OCI-LY7 (cell line): ENCODE results near the gene WNT6. TPM values are rescaled to one million over a fixed set of nuclear protein-coding genes. Genes with fewer than 3 reads are reported as not detected.

Source experiments
- BruUV-seq: library from RNA; stranded (reverse); fragments of 400-500 nt; replicated peaks from 2 replicates; lab custom pipeline; 2021; lab: Mats Ljungman, UMichigan
- CTCF ChIA-PET: fragments of 300-600 bp; sonication (Branson Sonifier 250); formaldehyde crosslinking; loops from one replicate; lab custom pipeline; 2022; ENCODE audit warnings: antibody characterized with exemption; ENCODE audit not compliant: unreplicated experiment; lab: Charles Lee
- POLR2A ChIA-PET: fragments of 300-600 bp; sonication (Branson Sonifier 250); formaldehyde crosslinking; loops from one replicate; lab custom pipeline; 2022; ENCODE audit warnings: antibody characterized with exemption; lab: Charles Lee
- DNase-seq: peaks from one replicate; pipeline ENCODE4 v3.0.0-alpha.2; 2015; ENCODE audit warnings: low spot score
- H2AFZ ChIP-seq: fragments of 200-600 bp; sonication (generic), shearing (Covaris generic); 2 replicates; pipeline ENCODE4 v1.6.1; 2014; ENCODE audit warnings: mild to moderate bottlenecking, antibody characterized with exemption, low read length, moderate library complexity
- H3K27ac ChIP-seq: fragments of 200-600 bp; sonication (generic); 2 replicates; pipeline ENCODE4 v1.5.1; 2014; ENCODE audit warnings: mixed run types, low read depth, mild to moderate bottlenecking, moderate library complexity, low read length, inconsistent platforms; ENCODE audit not compliant: poor library complexity, severe bottlenecking
- H3K36me3 ChIP-seq: fragments of 200-600 bp; sonication (generic); 2 replicates; pipeline ENCODE4 v1.6.1; 2014; ENCODE audit warnings: mild to moderate bottlenecking, antibody characterized with exemption, low read length, moderate library complexity, mixed read lengths; ENCODE audit not compliant: insufficient read depth
- H3K4me1 ChIP-seq: fragments of 200-600 bp; sonication (generic); 2 replicates; pipeline ENCODE4 v1.5.1; 2014; ENCODE audit warnings: mild to moderate bottlenecking, low read length; ENCODE audit not compliant: insufficient read depth, poor library complexity, severe bottlenecking
- H3K4me2 ChIP-seq: fragments of 200-600 bp; sonication (generic); 2 replicates; pipeline ENCODE4 v1.6.1; 2014; ENCODE audit warnings: mild to moderate bottlenecking, low read length
- H3K4me3 ChIP-seq: fragments of 200-600 bp; sonication (generic); 2 replicates; pipeline ENCODE4 v1.5.1; 2014; ENCODE audit warnings: mild to moderate bottlenecking, low read depth, low read length; ENCODE audit not compliant: poor library complexity, severe bottlenecking
- H3K79me2 ChIP-seq: fragments of 200-600 bp; sonication (generic); 2 replicates; pipeline ENCODE4 v1.6.1; 2016; ENCODE audit warnings: low read depth, mild to moderate bottlenecking, low read length, moderate library complexity, mixed read lengths; ENCODE audit not compliant: insufficient read depth
- H3K9me2 ChIP-seq: fragments of 200-600 bp; sonication (generic); 2 replicates; pipeline ENCODE4 v1.6.1; 2016; ENCODE audit warnings: mild to moderate bottlenecking, low read length, mixed read lengths; ENCODE audit not compliant: insufficient read depth
- H3K9me3 ChIP-seq: fragments of 200-600 bp; sonication (generic); 2 replicates; pipeline ENCODE4 v1.6.1; 2014; ENCODE audit warnings: mild to moderate bottlenecking, mixed run types, low read length, mixed read lengths
- H4K20me1 ChIP-seq: fragments of 200-600 bp; sonication (generic); 2 replicates; pipeline ENCODE4 v1.6.1; 2014; ENCODE audit warnings: mild to moderate bottlenecking, antibody characterized with exemption, low read length, moderate library complexity, mixed read lengths; ENCODE audit not compliant: insufficient read depth
- EZH2phosphoT487 ChIP-seq: fragments of 200-600 bp; sonication (generic); IDR thresholded peaks from 2 replicates; pipeline ENCODE4 v1.6.1; 2018; ENCODE audit warnings: low read depth, borderline replicate concordance, mild to moderate bottlenecking, mixed run types, antibody characterized with exemption, low read length, moderate library complexity, mixed read lengths
- intact Hi-C: fragments of 100-400 bp; cut with micrococcal nuclease; formaldehyde crosslinking; loops from one replicate; pipeline ENCODE4 v1.10.0; 2022; ENCODE audit not compliant: unreplicated experiment
- total RNA-seq, 2 experiments: library from RNA; depleted of rRNA in 1 of 2; stranded (reverse); fragments of >200 nt in 1 of 2; shearing (Covaris generic) in 1 of 2; gene quantifications; 2 replicates each; pipeline ENCODE4 v1.2.3, GENCODE V29; 2014 to 2022
- TF ChIP-seq, protein P1 (sequence below): fragments of 200-600 bp; sonication (generic); conservative IDR thresholded peaks from 2 replicates; pipeline ENCODE4 v1.5.1; 2014; ENCODE audit warnings: mild to moderate bottlenecking, antibody characterized with exemption, low read length, moderate library complexity, mixed read lengths

Gene WNT6
- total RNA-seq, 2 experiments from 2014 or later: 0.74 TPM; not detected in 1

DNA sequence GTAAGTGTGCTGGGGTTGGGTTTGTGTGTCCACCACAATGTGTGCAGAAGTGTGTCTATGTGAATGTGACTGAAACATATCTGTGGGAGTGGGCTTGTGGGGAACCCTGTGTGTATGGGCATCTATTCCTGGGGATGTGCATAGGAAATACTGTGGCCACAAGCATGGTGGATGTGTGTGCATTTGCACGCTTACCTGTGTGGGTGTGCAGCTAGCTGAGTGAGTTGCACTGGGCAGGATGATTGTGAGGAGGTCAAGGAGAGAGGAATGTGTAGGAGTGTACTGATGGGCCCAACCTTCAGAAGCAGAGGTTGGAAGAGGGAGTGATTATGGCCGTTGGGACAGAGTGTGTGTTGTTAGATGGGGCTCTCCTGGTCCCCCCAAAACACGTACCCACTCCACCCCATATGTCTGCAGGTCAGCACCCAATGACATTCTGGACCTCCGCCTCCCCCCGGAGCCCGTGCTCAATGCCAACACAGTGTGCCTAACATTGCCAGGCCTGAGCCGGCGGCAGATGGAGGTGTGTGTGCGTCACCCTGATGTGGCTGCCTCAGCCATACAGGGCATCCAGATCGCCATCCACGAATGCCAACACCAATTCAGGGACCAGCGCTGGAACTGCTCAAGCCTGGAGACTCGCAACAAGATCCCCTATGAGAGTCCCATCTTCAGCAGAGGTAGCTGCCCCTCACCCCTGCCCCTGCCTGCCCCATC lies 22.3 kb downstream of the WNT6 start:
- H3K27ac ChIP-seq: no peak overlapping the region

GRCh38 chr2:218882461-218882816 lies 22.8 kb downstream of the WNT6 start:
- intact Hi-C loops: loop anchor here (10.0 kb wide), 1 partner anchor 392 kb away; the partner anchor contains the start of gene DNAJB2
- Histone ChIP-seq H3K4me3 (no peak overlapping the region), H2AFZ (no peak overlapping the region), H3K4me1 (peaks cover 87% of the 10 kb centered on the region), H3K4me2 (peak overlapping the region; percentile 88; the same call in 1 of the 2 replicates), H3K27ac (no peak overlapping the region), H3K9me2 (no peaks in the 10 kb centered on the region), H3K36me3 (no peaks in the 10 kb centered on the region), H4K20me1 (no peaks in the 10 kb centered on the region), H3K79me2 (no peaks in the 10 kb centered on the region), H3K9me3 (no peaks in the 10 kb centered on the region)
- no TSS peak for BruUV-seq
- ChIA-PET POLR2A (interaction anchor here (2.4 kb wide), 1 partner anchor 14 kb away, joined by 12 read pairs; no protein-coding TSS in a partner anchor), CTCF (interaction anchor here (1.0 kb wide), 2 partner anchors 11 to 14 kb away, joined by 3 read pairs; no protein-coding TSS in a partner anchor)
- no peak for TF ChIP-seq EZH2phosphoT487
- TF ChIP-seq, protein P1, sequence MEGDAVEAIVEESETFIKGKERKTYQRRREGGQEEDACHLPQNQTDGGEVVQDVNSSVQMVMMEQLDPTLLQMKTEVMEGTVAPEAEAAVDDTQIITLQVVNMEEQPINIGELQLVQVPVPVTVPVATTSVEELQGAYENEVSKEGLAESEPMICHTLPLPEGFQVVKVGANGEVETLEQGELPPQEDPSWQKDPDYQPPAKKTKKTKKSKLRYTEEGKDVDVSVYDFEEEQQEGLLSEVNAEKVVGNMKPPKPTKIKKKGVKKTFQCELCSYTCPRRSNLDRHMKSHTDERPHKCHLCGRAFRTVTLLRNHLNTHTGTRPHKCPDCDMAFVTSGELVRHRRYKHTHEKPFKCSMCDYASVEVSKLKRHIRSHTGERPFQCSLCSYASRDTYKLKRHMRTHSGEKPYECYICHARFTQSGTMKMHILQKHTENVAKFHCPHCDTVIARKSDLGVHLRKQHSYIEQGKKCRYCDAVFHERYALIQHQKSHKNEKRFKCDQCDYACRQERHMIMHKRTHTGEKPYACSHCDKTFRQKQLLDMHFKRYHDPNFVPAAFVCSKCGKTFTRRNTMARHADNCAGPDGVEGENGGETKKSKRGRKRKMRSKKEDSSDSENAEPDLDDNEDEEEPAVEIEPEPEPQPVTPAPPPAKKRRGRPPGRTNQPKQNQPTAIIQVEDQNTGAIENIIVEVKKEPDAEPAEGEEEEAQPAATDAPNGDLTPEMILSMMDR: no peak
- DNase-seq: no peak

More for the DNA sequence above, 22.3 kb downstream of the WNT6 start:
- Histone ChIP-seq H3K4me2 (peak overlapping the region; percentile 88; the same call in 1 of the 2 replicates), H3K4me3 (peak overlapping the region; percentile 67), H4K20me1 (no peaks in the 10 kb centered on the region), H2AFZ (no peak overlapping the region), H3K36me3 (no peaks in the 10 kb centered on the region), H3K4me1 (peaks cover 87% of the 10 kb centered on the region), H3K9me2 (no peaks in the 10 kb centered on the region), H3K79me2 (no peaks in the 10 kb centered on the region), H3K9me3 (no peaks in the 10 kb centered on the region)
- BruUV-seq: no TSS peak
- ChIA-PET CTCF (interaction anchor here (1.0 to 1.4 kb wide), 3 partner anchors 10 to 16 kb away, joined by 3 to 6 read pairs (median 5); no protein-coding TSS in a partner anchor), POLR2A (interaction anchor here (0.6 to 6.2 kb wide), 5 partner anchors 11 to 174 kb away, joined by 3 to 86 read pairs (median 5); no protein-coding TSS in a partner anchor)
- TF ChIP-seq, protein P1: no peak
- TF ChIP-seq EZH2phosphoT487: no peak
- intact Hi-C loops: loop anchor here (10.0 kb wide), 1 partner anchor 393 kb away; the partner anchor contains the start of gene DNAJB2
- DNase-seq: no peak
